A549 (cell line): ENCODE data around the gene LRFN5.
"Not testable (repeated sequence)": the region's sequence is repeated elsewhere in the genome, so short reads cannot be mapped to it uniquely, and the experiment has no call there.

Experiments used
- ATOH8 ChIP-seq: fragments of 250-450 bp; sonication (Bioruptor Pico); IDR thresholded peaks from 2 replicates; pipeline ENCODE4 v1.5.0; 2020; ENCODE audit warnings: low read depth, mild to moderate bottlenecking, moderate library complexity
- CEBPB ChIP-seq, 2 experiments: fragments of >200 bp in 1 of 2; sonication (Bioruptor Twin) in 1 of 2; formaldehyde crosslinking in 1 of 2; IDR thresholded peaks; 2 replicates each; pipeline ENCODE4 v1.6.1; 2012 to 2016

GRCh38 chr14:41911155-41911554, 304.5 kb downstream of the LRFN5 start:
- TF ChIP-seq ATOH8 (CRISPR knock-in tag); CEBPB (IDR thresholded peaks at IDR 0.05): not testable (repeated sequence)
